HL-60 (cell line): ENCODE measurements around the gene RTF1.
A peak's percentile ranks its signal among the peaks of the same experiment; 100 is the strongest.

Experiments
- DNase-seq, 2 experiments: peaks; one replicate each; pipeline ENCODE4 v3.0.0-alpha.2; 2010 to 2020; ENCODE audit warnings: low read depth in 1 of 2, low spot score in 1 of 2
- H3K27ac ChIP-seq: fragments of 250-450 bp; sonication (Bioruptor Pico); replicated peaks from 2 replicates; pipeline ENCODE4 v1.5.1; 2020; ENCODE audit warnings: mild to moderate bottlenecking, moderate library complexity
- H3K27me3 ChIP-seq: fragments of 250-450 bp; sonication (Bioruptor Pico); 2 replicates; pipeline ENCODE4 v1.5.1; 2021; ENCODE audit warnings: mild to moderate bottlenecking, moderate library complexity; ENCODE audit not compliant: insufficient read depth, poor library complexity, severe bottlenecking
- H3K4me3 ChIP-seq: replicated peaks from 2 replicates; pipeline ENCODE4 v1.5.1; 2011; ENCODE audit warnings: mild to moderate bottlenecking, control low read depth, low read length; ENCODE audit not compliant: insufficient read depth
- GABPA ChIP-seq: IDR thresholded peaks from 2 replicates; pipeline ENCODE4 v1.6.1; 2012; ENCODE audit warnings: low read depth
- POLR2AphosphoS5 ChIP-seq: IDR thresholded peaks from 2 replicates; pipeline ENCODE4 v1.6.1; 2012; ENCODE audit warnings: low read depth
- SPI1 ChIP-seq: IDR thresholded peaks from 2 replicates; pipeline ENCODE4 v1.6.1; 2012; ENCODE audit warnings: low read depth, mild to moderate bottlenecking, borderline replicate concordance
- TF ChIP-seq, protein P1 (sequence below): IDR thresholded peaks from one replicate; pipeline ENCODE4 v1.5.1; 2011; ENCODE audit warnings: low read length, control low read depth, inconsistent platforms; ENCODE audit not compliant: insufficient read depth
- TF ChIP-seq, protein P2 (sequence below): IDR thresholded peaks from 2 replicates; pipeline ENCODE4 v1.6.1; 2012; ENCODE audit warnings: low read depth; ENCODE audit not compliant: insufficient replicate concordance

RTF1 gene

GRCh38 chr15:41407341-41407740 lies 9.6 kb upstream of the RTF1 start:
- peak; percentile 47 to 76 for DNase-seq
- TF ChIP-seq, protein P1, sequence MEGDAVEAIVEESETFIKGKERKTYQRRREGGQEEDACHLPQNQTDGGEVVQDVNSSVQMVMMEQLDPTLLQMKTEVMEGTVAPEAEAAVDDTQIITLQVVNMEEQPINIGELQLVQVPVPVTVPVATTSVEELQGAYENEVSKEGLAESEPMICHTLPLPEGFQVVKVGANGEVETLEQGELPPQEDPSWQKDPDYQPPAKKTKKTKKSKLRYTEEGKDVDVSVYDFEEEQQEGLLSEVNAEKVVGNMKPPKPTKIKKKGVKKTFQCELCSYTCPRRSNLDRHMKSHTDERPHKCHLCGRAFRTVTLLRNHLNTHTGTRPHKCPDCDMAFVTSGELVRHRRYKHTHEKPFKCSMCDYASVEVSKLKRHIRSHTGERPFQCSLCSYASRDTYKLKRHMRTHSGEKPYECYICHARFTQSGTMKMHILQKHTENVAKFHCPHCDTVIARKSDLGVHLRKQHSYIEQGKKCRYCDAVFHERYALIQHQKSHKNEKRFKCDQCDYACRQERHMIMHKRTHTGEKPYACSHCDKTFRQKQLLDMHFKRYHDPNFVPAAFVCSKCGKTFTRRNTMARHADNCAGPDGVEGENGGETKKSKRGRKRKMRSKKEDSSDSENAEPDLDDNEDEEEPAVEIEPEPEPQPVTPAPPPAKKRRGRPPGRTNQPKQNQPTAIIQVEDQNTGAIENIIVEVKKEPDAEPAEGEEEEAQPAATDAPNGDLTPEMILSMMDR, result no peak
- no peak for TF ChIP-seq GABPA
- TF ChIP-seq POLR2AphosphoS5, result no peak
- peak; percentile 49; the same call in 1 of the 2 replicates for TF ChIP-seq SPI1
- TF ChIP-seq, protein P2, sequence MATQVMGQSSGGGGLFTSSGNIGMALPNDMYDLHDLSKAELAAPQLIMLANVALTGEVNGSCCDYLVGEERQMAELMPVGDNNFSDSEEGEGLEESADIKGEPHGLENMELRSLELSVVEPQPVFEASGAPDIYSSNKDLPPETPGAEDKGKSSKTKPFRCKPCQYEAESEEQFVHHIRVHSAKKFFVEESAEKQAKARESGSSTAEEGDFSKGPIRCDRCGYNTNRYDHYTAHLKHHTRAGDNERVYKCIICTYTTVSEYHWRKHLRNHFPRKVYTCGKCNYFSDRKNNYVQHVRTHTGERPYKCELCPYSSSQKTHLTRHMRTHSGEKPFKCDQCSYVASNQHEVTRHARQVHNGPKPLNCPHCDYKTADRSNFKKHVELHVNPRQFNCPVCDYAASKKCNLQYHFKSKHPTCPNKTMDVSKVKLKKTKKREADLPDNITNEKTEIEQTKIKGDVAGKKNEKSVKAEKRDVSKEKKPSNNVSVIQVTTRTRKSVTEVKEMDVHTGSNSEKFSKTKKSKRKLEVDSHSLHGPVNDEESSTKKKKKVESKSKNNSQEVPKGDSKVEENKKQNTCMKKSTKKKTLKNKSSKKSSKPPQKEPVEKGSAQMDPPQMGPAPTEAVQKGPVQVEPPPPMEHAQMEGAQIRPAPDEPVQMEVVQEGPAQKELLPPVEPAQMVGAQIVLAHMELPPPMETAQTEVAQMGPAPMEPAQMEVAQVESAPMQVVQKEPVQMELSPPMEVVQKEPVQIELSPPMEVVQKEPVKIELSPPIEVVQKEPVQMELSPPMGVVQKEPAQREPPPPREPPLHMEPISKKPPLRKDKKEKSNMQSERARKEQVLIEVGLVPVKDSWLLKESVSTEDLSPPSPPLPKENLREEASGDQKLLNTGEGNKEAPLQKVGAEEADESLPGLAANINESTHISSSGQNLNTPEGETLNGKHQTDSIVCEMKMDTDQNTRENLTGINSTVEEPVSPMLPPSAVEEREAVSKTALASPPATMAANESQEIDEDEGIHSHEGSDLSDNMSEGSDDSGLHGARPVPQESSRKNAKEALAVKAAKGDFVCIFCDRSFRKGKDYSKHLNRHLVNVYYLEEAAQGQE, result no peak
- Histone ChIP-seq H3K27me3 (no peaks in the 10 kb centered on the region), H3K4me3 (no peak overlapping the region), H3K27ac (peak overlapping the region; percentile 39)

DNA sequence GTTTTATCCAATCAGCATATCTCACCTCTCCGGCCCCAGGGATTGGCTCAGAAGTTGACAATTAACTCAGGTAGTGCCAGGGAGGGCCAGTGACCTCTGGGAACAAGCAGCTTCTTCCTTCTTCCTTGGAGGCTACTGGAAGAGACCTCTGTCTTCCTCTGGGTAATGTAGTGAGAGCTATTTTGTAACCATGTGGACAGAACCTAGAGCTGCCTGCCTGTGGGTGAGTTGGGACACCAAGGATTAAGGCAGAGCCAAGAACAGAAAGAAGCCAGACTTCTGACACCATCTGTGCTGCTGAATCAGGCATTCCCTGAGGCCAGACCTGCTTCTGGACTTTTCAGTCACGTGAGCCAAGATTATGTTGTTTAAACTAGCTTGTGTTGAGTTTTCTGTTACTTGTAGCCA lies 8.7 kb upstream of the RTF1 start:
- DNase-seq, result peak in 1 of 2 experiments; percentile 66
- TF ChIP-seq, protein P1, result no peak
- TF ChIP-seq GABPA (no peak), SPI1 (no peak), POLR2AphosphoS5 (no peak)
- TF ChIP-seq, protein P2, result no peak
- H3K27me3 ChIP-seq, result no peaks in the 10 kb centered on the region
- H3K4me3 ChIP-seq, result no peak overlapping the region
- peak overlapping the region; percentile 39 for H3K27ac ChIP-seq

GRCh38 chr15:41411031-41411430 lies 5.9 kb upstream of the RTF1 start:
- Histone ChIP-seq H3K27me3 (no peaks in the 10 kb centered on the region), H3K27ac (no peak overlapping the region), H3K4me3 (no peak overlapping the region)
- no peak for DNase-seq
- TF ChIP-seq, protein P1, result no peak
- TF ChIP-seq, protein P2, result no peak
- TF ChIP-seq GABPA (no peak), SPI1 (no peak), POLR2AphosphoS5 (no peak)
